Measurements from ENCODE around the gene NHSL1. TPM values are rescaled to one million over a fixed set of nuclear protein-coding genes. Genes with fewer than 3 reads are reported as not detected.
A peak's percentile ranks its signal among the peaks of the same experiment; 100 is the strongest.

Gene NHSL1
- total and polyA plus RNA-seq, 9 of the 15 experiments (the other 6 are each of a cell fraction or from before 2014, with no cell fraction given), result 0.09 to 0.20 TPM; not detected in 7

GRCh38 chr6:138514860-138515540 lies 15.7 kb upstream of the NHSL1 start:
- Histone ChIP-seq H3K9ac (ENCODE audit: insufficient read depth in 1 of 2, low read depth in 2 of 2, low read length in 2 of 2) (no peak overlapping the region), H3K9me3 (replicated peaks; ENCODE audit: control insufficient read depth, insufficient read depth, low read depth, low read length) (peaks cover 3% of the 10 kb centered on the region; the same call in 1 of the 2 replicates), H3K4me3 (no peak overlapping the region), H3K4me1 (replicated peaks in 1 of 2; ENCODE audit: control insufficient read depth in 2 of 2, insufficient read depth in 2 of 2, low read length in 2 of 2) (no peaks in the 10 kb centered on the region), H3K27me3 (ENCODE audit: control insufficient read depth in 2 of 2, insufficient read depth in 2 of 2, low read length in 2 of 2) (peaks cover 0 to 13% of the 10 kb centered on the region in 2 experiments; a peak in 2 of 5 replicates), H3K36me3 (ENCODE audit: control insufficient read depth, insufficient read depth, low read length) (no peaks in the 10 kb centered on the region), H3K4me2 (ENCODE audit: insufficient read depth, low read length) (no peak overlapping the region), H3K27ac (ENCODE audit: extremely low read depth, low read depth, low read length) (no peak overlapping the region), H3K9me1 (ENCODE audit: control insufficient read depth, insufficient read depth, low read length) (no peaks in the 10 kb centered on the region), H2AFZ (ENCODE audit: low read depth, low read length) (no peak overlapping the region), H4K20me1 (replicated peaks; ENCODE audit: control insufficient read depth, insufficient read depth, low read length) (no peaks in the 10 kb centered on the region), H3K79me2 (ENCODE audit: control insufficient read depth, insufficient read depth, low read length) (no peaks in the 10 kb centered on the region)
- DNase-seq (ENCODE audit: extremely low read depth in 1 of 4, low spot score in 3 of 4) (no peak), ATAC-seq (no peak), FAIRE-seq (no peak)
- BruUV-seq (replicated peaks), result no TSS peak
- CTCF ChIA-PET (ENCODE audit: low intra/inter-chr PET ratio), result no interaction called here
- intact Hi-C loops (cut with micrococcal nuclease), result no loop called here
- WGBS (ENCODE audit: insufficient coverage, low coverage, missing lambda C conversion rate), result under 1% methylated on average over 9 of the region's 9 CpGs
- TF ChIP-seq PKNOX1 (IDR thresholded peaks at IDR 0.05) (peak; percentile 41; the same call in 1 of the 2 replicates), ELK3 (CRISPR knock-in tag; IDR thresholded peaks at IDR 0.05) (no peak), PBX2 (CRISPR knock-in tag; IDR thresholded peaks at IDR 0.05; ENCODE audit: low read depth) (no peak), PBX2 (tag; conservative IDR thresholded peaks at IDR 0.05; ENCODE audit: low read depth) (0 out of 2 replicates have a peak, but pooled peaks have one; percentile 9)
- in situ Hi-C loops (cut with MboI), result loop anchor here (5.0 kb wide), 2 partner anchors 78 to 398 kb away; no protein-coding TSS in a partner anchor
- POLR2A ChIA-PET, result interaction anchor here (0.8 kb wide), 1 partner anchor 12 kb away, joined by 3 read pairs; no protein-coding TSS in a partner anchor

Data from K562 (cell line).